Omental fat pad (tissue), 4 donors: Measurements from ENCODE around the gene CENPH. TPM values are rescaled to one million over a fixed set of nuclear protein-coding genes. Genes with fewer than 3 reads are reported as not detected.
"Not testable (repeated sequence)": the region's sequence is repeated elsewhere in the genome, so short reads cannot be mapped to it uniquely, and the experiment has no call there.

Source experiments
- ATAC-seq: fragments of 150-250 bp; one replicate; pipeline ENCODE4 v1.9.1; 2016; ENCODE audit warnings: mild to moderate bottlenecking, moderate library complexity; ENCODE audit not compliant: low FRiP score
- DNase-seq: peaks from one replicate; pipeline ENCODE4 v3.0.0-alpha.2; 2019; ENCODE audit warnings: low spot score
- small RNA-seq: library from RNA; depleted of rRNA; stranded (forward); fragments of <200 nt; gene quantifications from one replicate; pipeline ENCODE3, GENCODE V24; 2016
- total RNA-seq, 4 donors: library from RNA; depleted of rRNA; stranded (reverse); fragments of >200 nt; gene quantifications; one replicate each; pipeline ENCODE4 v1.1.0, GENCODE V29; 2016
- TF ChIP-seq, protein P1 (sequence below), 3 donors: fragments of 450-650 bp; IDR thresholded peaks; one replicate each; pipeline ENCODE4 v1.5.1; 2016 to 2017; ENCODE audit warnings: antibody characterized with exemption in 3 of 3, mild to moderate bottlenecking in 3 of 3, moderate library complexity in 2 of 3

CENPH gene
- total RNA-seq, 4 donors from 2014 or later, result 1.0 to 2.5 (median 2.0) TPM

DNA sequence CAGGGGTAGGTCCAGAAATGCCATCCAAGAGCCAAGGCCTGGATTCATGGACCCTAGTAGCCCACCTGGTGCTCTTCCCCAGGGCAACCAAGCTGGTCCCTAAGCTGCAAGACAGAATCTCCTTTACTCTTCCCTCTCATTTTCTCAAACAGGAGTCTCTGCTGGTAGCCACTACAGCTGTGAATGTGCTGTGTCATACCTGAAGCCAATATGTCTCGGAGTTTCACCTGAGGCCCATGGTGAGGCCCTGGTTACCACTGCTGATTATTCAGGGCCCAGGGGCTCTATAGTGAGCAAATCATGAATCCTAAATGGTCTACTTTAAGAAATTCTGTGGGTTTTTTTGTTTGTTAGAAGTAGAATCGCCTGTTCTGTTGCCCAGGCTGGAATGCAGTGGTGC lies 61.2 kb downstream of the CENPH start:
- ATAC-seq (no peak), DNase-seq (no peak)
- TF ChIP-seq, protein P1, sequence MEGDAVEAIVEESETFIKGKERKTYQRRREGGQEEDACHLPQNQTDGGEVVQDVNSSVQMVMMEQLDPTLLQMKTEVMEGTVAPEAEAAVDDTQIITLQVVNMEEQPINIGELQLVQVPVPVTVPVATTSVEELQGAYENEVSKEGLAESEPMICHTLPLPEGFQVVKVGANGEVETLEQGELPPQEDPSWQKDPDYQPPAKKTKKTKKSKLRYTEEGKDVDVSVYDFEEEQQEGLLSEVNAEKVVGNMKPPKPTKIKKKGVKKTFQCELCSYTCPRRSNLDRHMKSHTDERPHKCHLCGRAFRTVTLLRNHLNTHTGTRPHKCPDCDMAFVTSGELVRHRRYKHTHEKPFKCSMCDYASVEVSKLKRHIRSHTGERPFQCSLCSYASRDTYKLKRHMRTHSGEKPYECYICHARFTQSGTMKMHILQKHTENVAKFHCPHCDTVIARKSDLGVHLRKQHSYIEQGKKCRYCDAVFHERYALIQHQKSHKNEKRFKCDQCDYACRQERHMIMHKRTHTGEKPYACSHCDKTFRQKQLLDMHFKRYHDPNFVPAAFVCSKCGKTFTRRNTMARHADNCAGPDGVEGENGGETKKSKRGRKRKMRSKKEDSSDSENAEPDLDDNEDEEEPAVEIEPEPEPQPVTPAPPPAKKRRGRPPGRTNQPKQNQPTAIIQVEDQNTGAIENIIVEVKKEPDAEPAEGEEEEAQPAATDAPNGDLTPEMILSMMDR (IDR thresholded peaks at IDR 0.05), result no peak

DNA sequence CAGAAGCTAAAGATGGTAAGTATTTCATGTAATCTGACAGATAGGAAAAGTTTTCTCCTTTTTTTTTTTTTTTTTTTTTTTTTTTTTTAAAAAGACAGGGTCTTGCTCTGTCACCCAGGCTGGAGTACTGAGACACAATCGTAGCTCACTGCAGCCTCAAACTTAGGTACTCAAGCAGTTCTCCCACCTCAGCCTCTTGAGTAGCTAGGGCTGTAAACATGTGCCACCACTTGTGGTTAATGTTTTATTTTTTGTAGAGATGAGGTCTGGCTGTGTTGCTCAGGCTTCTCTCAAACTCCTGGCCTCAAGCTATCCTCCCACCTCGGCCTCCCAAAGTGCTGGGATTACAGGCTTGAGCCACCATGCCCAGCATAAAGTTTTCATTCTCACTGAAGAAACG lies 63.1 kb downstream of the CENPH start:
- TF ChIP-seq, protein P1 (IDR thresholded peaks at IDR 0.05), result no peak
- DNase-seq, result no peak
- ATAC-seq, result no peak

DNA sequence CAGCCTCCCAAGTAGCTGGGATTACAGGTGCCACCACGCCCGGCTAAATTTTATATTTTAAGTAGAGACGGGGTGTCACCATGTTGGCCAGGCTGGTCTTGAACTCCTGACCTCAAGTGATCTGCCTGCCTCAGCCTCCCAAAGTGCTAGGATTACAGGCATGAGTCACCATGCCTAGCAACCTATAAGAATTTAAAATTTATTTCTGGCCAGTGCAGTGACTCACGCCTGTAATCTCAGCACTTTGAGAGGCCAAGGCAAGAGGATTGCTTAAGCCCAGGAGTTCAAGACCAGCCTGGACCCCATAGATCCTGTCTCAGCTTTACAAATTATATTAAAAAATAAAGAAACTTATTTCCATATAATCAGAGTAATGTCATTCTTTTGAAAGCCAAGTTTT lies 66.6 kb downstream of the CENPH start:
- ATAC-seq, DNase-seq: not testable (repeated sequence)

DNA sequence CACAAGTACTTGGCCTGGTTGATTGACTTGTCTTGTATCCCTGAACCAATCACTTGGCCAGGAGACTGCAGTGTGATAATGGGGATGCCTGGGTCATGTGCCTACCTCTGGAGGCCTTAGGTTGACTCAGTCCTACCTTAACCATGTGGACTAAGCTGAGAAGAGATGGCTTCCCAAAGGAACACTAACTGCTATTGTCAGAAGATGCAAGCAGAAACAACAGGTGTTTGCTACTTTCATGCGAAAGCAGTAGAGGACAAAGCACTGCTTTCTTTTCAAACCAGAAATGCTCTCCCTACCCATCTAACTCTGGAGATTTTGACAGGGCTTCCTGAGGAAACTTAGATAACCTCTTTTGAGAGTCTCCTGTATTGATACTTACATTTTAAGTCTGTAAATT lies 68.2 kb downstream of the CENPH start:
- ATAC-seq (no peak), DNase-seq (no peak)
- TF ChIP-seq, protein P1 (IDR thresholded peaks at IDR 0.05), result no peak

Small RNA genes lying within 50 kb of the gene (small RNA-seq; reads per million reads assigned to genes)
- not detected for gene SNORA50D

Other genes starting within 250 kb of the CENPH start
- gene SLC30A5, start 95.6 kb upstream of the CENPH start, total RNA-seq, result 10 to 100 TPM; 39.1 to 52.6 (median 42.3) TPM
- gene CCNB1, start 22.4 kb upstream of the CENPH start, total RNA-seq, result 10 to 100 TPM in 1 of 4 donors, 1 to 10 TPM in 3; 1.9 to 11.9 (median 2.7) TPM
- gene CDK7, start 45.3 kb downstream of the CENPH start, total RNA-seq, result 10 to 100 TPM; 12.1 to 19.3 (median 15.5) TPM
- 1 to 10 TPM; 5.2 to 9.1 (median 5.8) TPM for gene CCDC125, start 143.2 kb downstream of the CENPH start, total RNA-seq
- gene AK6, start 179.9 kb downstream of the CENPH start, total RNA-seq, result 10 to 100 TPM; 19.2 to 31.1 (median 24.7) TPM
- 10 to 100 TPM; 38.6 to 57.0 (median 49.8) TPM for gene TAF9, start 179.9 kb downstream of the CENPH start, total RNA-seq
- gene RAD17, start 180.2 kb downstream of the CENPH start, total RNA-seq, result 10 to 100 TPM in 2 of 4 donors, 1 to 10 TPM in 2; 9.6 to 22.4 (median 11.4) TPM
- 1 to 10 TPM in 3 of 4 donors, under 1 TPM in 1; 0.63 to 1.9 (median 1.4) TPM for gene MARVELD2, start 225.5 kb downstream of the CENPH start, total RNA-seq